ENCODE results near the gene NDUFA8.

Gene NDUFA8

GRCh38 chr9:122159026-122159924 is at the start of gene NDUFA8, which contains the start of gene MORN5:
TSS of gene NDUFA8 (minus strand) at chr9:122159779. CDS start at chr9:122159677, 102 bp downstream.
TSS of gene MORN5 (plus strand) at chr9:122159908. CDS start at chr9:122159973, 65 bp downstream.
- DNase-seq = peak; percentile 99

GRCh38 chr9:122207096-122207495 is 47.5 kb upstream of the NDUFA8 start:
- no peak for DNase-seq

GRCh38 chr9:122206118-122207046 is 46.8 kb upstream of the NDUFA8 start:
- DNase-seq = no peak

GRCh38 chr9:122205176-122205575 is 45.6 kb upstream of the NDUFA8 start:
- no peak for DNase-seq

- no peak for DNase-seq
Measured at GRCh38 chr9:122204491-122204890, 44.9 kb upstream of the NDUFA8 start.

GRCh38 chr9:122204055-122204454 is 44.5 kb upstream of the NDUFA8 start:
- DNase-seq = no peak

- no peak for DNase-seq
Measured at GRCh38 chr9:122202111-122202510, 42.5 kb upstream of the NDUFA8 start.

GRCh38 chr9:122201641-122202040 is 42.1 kb upstream of the NDUFA8 start:
- DNase-seq = no peak

GRCh38 chr9:122200960-122201595 is 41.5 kb upstream of the NDUFA8 start:
- DNase-seq = no peak

- no peak for DNase-seq
Measured at GRCh38 chr9:122197882-122198281, 38.3 kb upstream of the NDUFA8 start.

- DNase-seq = peak; percentile 98
Measured at GRCh38 chr9:122197426-122197825, 37.8 kb upstream of the NDUFA8 start.

GRCh38 chr9:122195875-122196274 is 36.3 kb upstream of the NDUFA8 start:
- DNase-seq = no peak

- no peak for DNase-seq
Measured at GRCh38 chr9:122193651-122194050, 34.1 kb upstream of the NDUFA8 start.

- no peak for DNase-seq
Measured at GRCh38 chr9:122192914-122193525, 33.4 kb upstream of the NDUFA8 start.

GRCh38 chr9:122192261-122192875 is 32.8 kb upstream of the NDUFA8 start:
- no peak for DNase-seq

- DNase-seq = no peak
Measured at GRCh38 chr9:122191584-122191983, 32.0 kb upstream of the NDUFA8 start.

- DNase-seq = no peak
Measured at GRCh38 chr9:122190597-122191381, 31.2 kb upstream of the NDUFA8 start.

GRCh38 chr9:122188369-122188768 is 28.8 kb upstream of the NDUFA8 start:
- DNase-seq = no peak

GRCh38 chr9:122186777-122187470 is 27.3 kb upstream of the NDUFA8 start:
- DNase-seq = no peak

- DNase-seq = no peak
Measured at GRCh38 chr9:122186301-122186700, 26.7 kb upstream of the NDUFA8 start.

GRCh38 chr9:122184551-122184950 is 25.0 kb upstream of the NDUFA8 start:
- DNase-seq = no peak

All from NCI-H1417 treated with DMSO at 0.1 percent for 48 hours (cell line).